Uterus (tissue), 2 donors: ENCODE data around the gene ADAMTS19.

ENCODE experiments used
- POLR2A ChIP-seq, 2 donors: fragments of 450-650 bp; IDR thresholded peaks; one replicate each; pipeline ENCODE4 v1.6.1; 2016; ENCODE audit warnings: antibody characterized with exemption in 2 of 2, mild to moderate bottlenecking in 1 of 2, moderate library complexity in 1 of 2
- TF ChIP-seq, protein P1 (sequence below), 4 experiments: fragments of 200-600 bp in 2 of 4; fragments of 450-650 bp in 2 of 4; sonication (generic) in 2 of 4; IDR thresholded peaks; one replicate each; pipeline ENCODE4 v1.5.1; 2016 to 2019; ENCODE audit warnings: antibody characterized with exemption in 4 of 4, mild to moderate bottlenecking in 2 of 4, moderate library complexity in 1 of 4

- TF ChIP-seq, protein P1, sequence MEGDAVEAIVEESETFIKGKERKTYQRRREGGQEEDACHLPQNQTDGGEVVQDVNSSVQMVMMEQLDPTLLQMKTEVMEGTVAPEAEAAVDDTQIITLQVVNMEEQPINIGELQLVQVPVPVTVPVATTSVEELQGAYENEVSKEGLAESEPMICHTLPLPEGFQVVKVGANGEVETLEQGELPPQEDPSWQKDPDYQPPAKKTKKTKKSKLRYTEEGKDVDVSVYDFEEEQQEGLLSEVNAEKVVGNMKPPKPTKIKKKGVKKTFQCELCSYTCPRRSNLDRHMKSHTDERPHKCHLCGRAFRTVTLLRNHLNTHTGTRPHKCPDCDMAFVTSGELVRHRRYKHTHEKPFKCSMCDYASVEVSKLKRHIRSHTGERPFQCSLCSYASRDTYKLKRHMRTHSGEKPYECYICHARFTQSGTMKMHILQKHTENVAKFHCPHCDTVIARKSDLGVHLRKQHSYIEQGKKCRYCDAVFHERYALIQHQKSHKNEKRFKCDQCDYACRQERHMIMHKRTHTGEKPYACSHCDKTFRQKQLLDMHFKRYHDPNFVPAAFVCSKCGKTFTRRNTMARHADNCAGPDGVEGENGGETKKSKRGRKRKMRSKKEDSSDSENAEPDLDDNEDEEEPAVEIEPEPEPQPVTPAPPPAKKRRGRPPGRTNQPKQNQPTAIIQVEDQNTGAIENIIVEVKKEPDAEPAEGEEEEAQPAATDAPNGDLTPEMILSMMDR (IDR thresholded peaks at IDR 0.05) = no peak
- no peak for TF ChIP-seq POLR2A (IDR thresholded peaks at IDR 0.05)
Observed at GRCh38 chr5:129629575-129629974, 169.5 kb downstream of the ADAMTS19 start.
